HFF-Myc (cell line): Measurements from ENCODE around the gene GADD45G.

Experiments used
- DNase-seq: peaks from one replicate; pipeline ENCODE4 v3.0.0-alpha.2; 2011; ENCODE audit warnings: low read depth; ENCODE audit errors: extremely low read depth
- H3K4me3 ChIP-seq: replicated peaks from 2 replicates; pipeline ENCODE4 v1.5.1; 2011; ENCODE audit warnings: low read depth, mild to moderate bottlenecking, control low read depth, low read length
- CTCF ChIP-seq: IDR thresholded peaks from 2 replicates; pipeline ENCODE4 v1.5.1; 2012; ENCODE audit warnings: mild to moderate bottlenecking, low read depth, low read length, control low read depth; ENCODE audit errors: missing control alignments

GADD45G gene

GRCh38 chr9:89623925-89624420 lies 19.2 kb downstream of the GADD45G start:
- DNase-seq = no peak
- no peak for TF ChIP-seq CTCF
- no peak overlapping the region for H3K4me3 ChIP-seq

- TF ChIP-seq CTCF = no peak
- DNase-seq = no peak
- no peak overlapping the region for H3K4me3 ChIP-seq
Measured at GRCh38 chr9:89625721-89626687, 21.2 kb downstream of the GADD45G start.

- no peak for TF ChIP-seq CTCF
Measured at GRCh38 chr9:89626741-89627265, 22.0 kb downstream of the GADD45G start.

GRCh38 chr9:89628601-89629000 lies 23.8 kb downstream of the GADD45G start:
- DNase-seq = no peak
- no peak overlapping the region for H3K4me3 ChIP-seq
- no peak for TF ChIP-seq CTCF

More at GRCh38 chr9:89626741-89627265, 22.0 kb downstream of the GADD45G start:
- no peak overlapping the region for H3K4me3 ChIP-seq
- DNase-seq = no peak

GRCh38 chr9:89629081-89629976 lies 24.5 kb downstream of the GADD45G start:
- no peak for TF ChIP-seq CTCF
- no peak overlapping the region for H3K4me3 ChIP-seq
- no peak for DNase-seq

- no peak for DNase-seq
- no peak for TF ChIP-seq CTCF
Measured at GRCh38 chr9:89630508-89630907, 25.7 kb downstream of the GADD45G start.

More at GRCh38 chr9:89630508-89630907, 25.7 kb downstream of the GADD45G start:
- H3K4me3 ChIP-seq = no peak overlapping the region
